HCT116 (cell line): ENCODE results near the gene GNAO1. TPM values are rescaled to one million over a fixed set of nuclear protein-coding genes. Genes with fewer than 3 reads are reported as not detected.

Experiments used
- ATAC-seq: fragments of 200-7000 bp; cut with Tn5 transposase; 2 replicates; pipeline ENCODE4 v1.9.1; 2020; ENCODE audit warnings: mild to moderate bottlenecking, moderate library complexity
- BruUV-seq: library from RNA; stranded (reverse); fragments of 400-500 nt; replicated peaks from 2 replicates; lab custom pipeline; 2021; lab: Mats Ljungman, UMichigan
- CTCF ChIA-PET: fragments of 300-600 bp; sonication (Branson Sonifier 250); formaldehyde crosslinking; loops from one replicate; lab custom pipeline; 2021; ENCODE audit warnings: antibody characterized with exemption; lab: Charles Lee
- POLR2A ChIA-PET: fragments of 300-600, 350-600 bp; sonication (Branson Sonifier 250); formaldehyde crosslinking; loops from one replicate; lab custom pipeline; 2021; ENCODE audit warnings: antibody characterized with exemption; lab: Charles Lee
- RAD21 ChIA-PET, 2 experiments: fragments of 300-600 bp; sonication (Branson Sonifier 250); formaldehyde crosslinking; loops; one replicate each; lab custom pipeline; 2023; ENCODE audit warnings: low total read pairs in 2 of 2; ENCODE audit not compliant: uncharacterized antibody in 2 of 2, unreplicated experiment in 2 of 2, low non-redundant PET in 1 of 2; lab: Charles Lee
- DNase-seq: peaks from one replicate; pipeline ENCODE4 v3.0.0-alpha.2; 2010; ENCODE audit warnings: low read depth, low spot score
- H2AFZ ChIP-seq: fragments of 200-600 bp; shearing (Covaris generic), sonication (generic); 2 replicates; pipeline ENCODE4 v1.6.1; 2017; ENCODE audit warnings: low read depth, mixed run types, mixed read lengths, antibody characterized with exemption, low read length; ENCODE audit not compliant: poor library complexity, severe bottlenecking
- H3K27ac ChIP-seq: 2 replicates; pipeline ENCODE4 v1.5.1; 2012; ENCODE audit warnings: low read depth, low read length
- H3K27me3 ChIP-seq: fragments of 200-600 bp; sonication (generic); 2 replicates; pipeline ENCODE4 v1.6.1; 2016; ENCODE audit warnings: mixed run types, low read length, mixed read lengths; ENCODE audit not compliant: insufficient read depth
- H3K36me3 ChIP-seq, 2 experiments: fragments of 200-500 bp in 1 of 2; fragments of 200-600 bp in 1 of 2; sonication (Bioruptor generic) in 1 of 2; sonication (generic) in 1 of 2; 2 replicates each; pipeline versions ENCODE4 v1.5.1 to v1.6.1; 2014 to 2016; ENCODE audit warnings: low read length in 2 of 2, inconsistent platforms in 1 of 2, mixed read lengths in 1 of 2, mixed run types in 1 of 2; ENCODE audit not compliant: insufficient read depth in 2 of 2, control insufficient read depth in 1 of 2
- H3K4me1 ChIP-seq, 2 experiments: fragments of 200-600 bp in 1 of 2; sonication (generic) in 1 of 2; 2 replicates each; pipeline versions ENCODE4 v1.5.1 to v1.6.1; 2012 to 2017; ENCODE audit warnings: low read length in 2 of 2, inconsistent platforms in 1 of 2, mild to moderate bottlenecking in 1 of 2, mixed read lengths in 1 of 2, mixed run types in 1 of 2, moderate library complexity in 1 of 2; ENCODE audit not compliant: insufficient read depth in 2 of 2, control insufficient read depth in 1 of 2
- H3K4me2 ChIP-seq: fragments of 200-600 bp; sonication (generic); 2 replicates; pipeline ENCODE4 v1.6.1; 2017; ENCODE audit warnings: mixed run types, low read length, mixed read lengths
- H3K4me3 ChIP-seq, 2 experiments: fragments of 200-600 bp in 1 of 2; sonication (generic) in 1 of 2; replicated peaks in 1 of 2; 2 replicates each; pipeline ENCODE4 v1.5.1; 2011 to 2016; ENCODE audit warnings: low read length in 2 of 2, control low read depth in 1 of 2, low read depth in 1 of 2, mild to moderate bottlenecking in 1 of 2, mixed read lengths in 1 of 2, mixed run types in 1 of 2
- H3K79me2 ChIP-seq: fragments of 200-600 bp; sonication (generic); 2 replicates; pipeline ENCODE4 v1.6.1; 2017; ENCODE audit warnings: mild to moderate bottlenecking, mixed run types, low read length, moderate library complexity, mixed read lengths; ENCODE audit not compliant: insufficient read depth
- H3K9ac ChIP-seq: fragments of 200-600 bp; sonication (generic); 2 replicates; pipeline ENCODE4 v1.6.1; 2016; ENCODE audit warnings: low read length, mixed read lengths
- H3K9me2 ChIP-seq: fragments of 200-600 bp; sonication (generic), shearing (Covaris generic); 2 replicates; pipeline ENCODE4 v1.6.1; 2017; ENCODE audit warnings: mixed run types, mild to moderate bottlenecking, moderate library complexity; ENCODE audit not compliant: insufficient read depth
- H3K9me3 ChIP-seq, 2 experiments: fragments of 200-500 bp in 1 of 2; fragments of 200-600 bp in 1 of 2; sonication (Bioruptor generic) in 1 of 2; sonication (generic) in 1 of 2; 2 replicates each; pipeline ENCODE4 v1.6.1; 2014 to 2017; ENCODE audit warnings: low read length in 2 of 2, mixed read lengths in 2 of 2, inconsistent platforms in 1 of 2, low read depth in 1 of 2, mild to moderate bottlenecking in 1 of 2, mixed run types in 1 of 2, moderate library complexity in 1 of 2; ENCODE audit not compliant: control insufficient read depth in 1 of 2, insufficient read depth in 1 of 2
- H4K20me1 ChIP-seq: fragments of 200-600 bp; sonication (generic), shearing (Covaris generic); 2 replicates; pipeline ENCODE4 v1.6.1; 2017; ENCODE audit warnings: mixed run types, mild to moderate bottlenecking, moderate library complexity; ENCODE audit not compliant: insufficient read depth
- CBX3 ChIP-seq: IDR thresholded peaks from 2 replicates; pipeline ENCODE4 v1.6.1; 2012; ENCODE audit warnings: low read depth
- CEBPB ChIP-seq: IDR thresholded peaks from 2 replicates; pipeline ENCODE4 v1.6.1; 2012; ENCODE audit warnings: low read depth
- CTCF ChIP-seq, 3 experiments: fragments of 200-600 bp in 1 of 3; sonication (generic) in 1 of 3; IDR thresholded peaks in 2 of 3; conservative IDR thresholded peaks in 1 of 3; 2 replicates each; pipeline ENCODE4 v1.5.1; 2012 to 2017; ENCODE audit warnings: low read depth in 2 of 3, low read length in 2 of 3, antibody characterized with exemption in 1 of 3, borderline replicate concordance in 1 of 3, control low read depth in 1 of 3, mild to moderate bottlenecking in 1 of 3, mixed read lengths in 1 of 3, mixed run types in 1 of 3, moderate library complexity in 1 of 3; ENCODE audit not compliant: insufficient read depth in 1 of 3
- EGR1 ChIP-seq: IDR thresholded peaks from 2 replicates; pipeline ENCODE4 v1.6.1; 2012; ENCODE audit warnings: low read depth
- ELF1 ChIP-seq: IDR thresholded peaks from 2 replicates; pipeline ENCODE4 v1.6.1; 2012; ENCODE audit warnings: low read depth, borderline replicate concordance
- FOSL1 ChIP-seq: IDR thresholded peaks from 2 replicates; pipeline ENCODE4 v1.6.1; 2012; ENCODE audit warnings: low read depth
- JUND ChIP-seq: IDR thresholded peaks from 2 replicates; pipeline ENCODE4 v1.6.1; 2012
- MAX ChIP-seq: IDR thresholded peaks from 2 replicates; pipeline ENCODE4 v1.6.1; 2012
- POLR2AphosphoS5 ChIP-seq: IDR thresholded peaks from 2 replicates; pipeline ENCODE4 v1.6.1; 2011; ENCODE audit warnings: mild to moderate bottlenecking, low read depth, low read length, moderate library complexity
- RAD21 ChIP-seq: IDR thresholded peaks from 2 replicates; pipeline ENCODE4 v1.6.1; 2012; ENCODE audit warnings: low read depth, mild to moderate bottlenecking
- SIN3A ChIP-seq: IDR thresholded peaks from 2 replicates; pipeline ENCODE4 v1.6.1; 2012; ENCODE audit warnings: low read depth
- SP1 ChIP-seq: IDR thresholded peaks from 2 replicates; pipeline ENCODE4 v1.6.1; 2012; ENCODE audit warnings: low read depth
- TCF7L2 ChIP-seq: IDR thresholded peaks from 2 replicates; pipeline ENCODE4 v1.7.0; 2011; ENCODE audit warnings: borderline replicate concordance, inconsistent platforms; ENCODE audit not compliant: insufficient read depth, insufficient read length; ENCODE audit errors: extremely low read depth
- YY1 ChIP-seq: IDR thresholded peaks from 2 replicates; pipeline ENCODE4 v1.6.1; 2011; ENCODE audit warnings: low read length, low read depth, moderate library complexity, mild to moderate bottlenecking; ENCODE audit not compliant: insufficient replicate concordance; ENCODE audit errors: extremely low read depth
- ZFX ChIP-seq: fragments of 450-650 bp; IDR thresholded peaks from 2 replicates; pipeline ENCODE4 v1.6.1; 2017
- ZNF274 ChIP-seq: fragments of 200-500 bp; sonication (Bioruptor generic); IDR thresholded peaks from 2 replicates; pipeline ENCODE4 v1.6.1; 2014; ENCODE audit warnings: mild to moderate bottlenecking, low read depth, low read length, inconsistent platforms
- intact Hi-C: fragments of 100-400 bp; cut with micrococcal nuclease; formaldehyde crosslinking; loops from 2 replicates; pipeline ENCODE4 v1.10.0; 2022
- total RNA-seq: library from RNA; stranded (reverse); gene quantifications from one replicate; pipeline ENCODE4 v1.2.1, GENCODE V29; 2021; ENCODE audit not compliant: unreplicated experiment

The GNAO1 gene
- total RNA-seq, 1 experiment from 2014 or later: 0.12 TPM

- intact Hi-C loops: no loop called here
- no peak for DNase-seq
- H4K20me1 ChIP-seq: no peaks in the 10 kb centered on the region
- ChIA-PET RAD21 (no interaction called here), POLR2A (no interaction called here), CTCF (no interaction called here)
- H2AFZ ChIP-seq: no peak overlapping the region
- no peaks in the 10 kb centered on the region for H3K79me2 ChIP-seq
- no peaks in the 10 kb centered on the region for H3K9me2 ChIP-seq
- H3K4me1 ChIP-seq: no peaks in the 10 kb centered on the region
- H3K27me3 ChIP-seq: peaks cover 44% of the 10 kb centered on the region
- no peak for TF ChIP-seq POLR2AphosphoS5
- TF ChIP-seq, all 23 proteins: peak for 0
- ATAC-seq: no peak
- no peak overlapping the region for H3K4me3 ChIP-seq
- H3K27ac ChIP-seq: no peak overlapping the region
- H3K4me2 ChIP-seq: no peak overlapping the region
- BruUV-seq: no TSS peak
- H3K36me3 ChIP-seq: no peaks in the 10 kb centered on the region
- H3K9me3 ChIP-seq: no peaks in the 10 kb centered on the region
- H3K9ac ChIP-seq: no peak overlapping the region
These were observed 6.1 kb downstream of the GNAO1 start for GRCh38 chr16:56197192-56197992.

- Histone ChIP-seq H3K9me2 (no peaks in the 10 kb centered on the region), H3K4me3 (no peak overlapping the region), H2AFZ (no peak overlapping the region), H3K4me1 (no peaks in the 10 kb centered on the region), H3K9ac (no peak overlapping the region), H3K36me3 (no peaks in the 10 kb centered on the region), H3K4me2 (no peak overlapping the region), H4K20me1 (no peaks in the 10 kb centered on the region), H3K79me2 (no peaks in the 10 kb centered on the region), H3K27me3 (peaks cover 44% of the 10 kb centered on the region), H3K27ac (no peak overlapping the region), H3K9me3 (no peaks in the 10 kb centered on the region)
- no peak for ATAC-seq
- POLR2A ChIA-PET: no interaction called here
- RAD21 ChIA-PET: no interaction called here
- CTCF ChIA-PET: no interaction called here
- DNase-seq: no peak
- BruUV-seq: no TSS peak
- intact Hi-C loops: no loop called here
- TF ChIP-seq YY1 (no peak), TCF7L2 (no peak), MAX (no peak), ELF1 (no peak), CTCF (IDR thresholded peaks at IDR 0.05 in 2 of 3, conservative IDR thresholded peaks at IDR 0.05 in 1 of 3; ENCODE audit: borderline replicate concordance in 1 of 3, insufficient read depth in 1 of 3, low read depth in 2 of 3, low read length in 2 of 3) (no peak), CBX3 (no peak), SP1 (no peak), RAD21 (no peak), ZNF274 (no peak), JUND (no peak), CEBPB (no peak), EGR1 (no peak), ZFX (no peak), FOSL1 (no peak), POLR2AphosphoS5 (no peak), SIN3A (no peak)
These were observed 6.9 kb downstream of the GNAO1 start for GRCh38 chr16:56198006-56198754.
